HG03064 (cell line): ENCODE results near the gene TPP2.

Experiments used
- ATAC-seq: cut with Tn5 transposase; IDR thresholded peaks from one replicate; pipeline ENCODE4 v1.9.1; 2021; ENCODE audit warnings: low read depth; ENCODE audit not compliant: unreplicated experiment

TPP2 gene

DNA sequence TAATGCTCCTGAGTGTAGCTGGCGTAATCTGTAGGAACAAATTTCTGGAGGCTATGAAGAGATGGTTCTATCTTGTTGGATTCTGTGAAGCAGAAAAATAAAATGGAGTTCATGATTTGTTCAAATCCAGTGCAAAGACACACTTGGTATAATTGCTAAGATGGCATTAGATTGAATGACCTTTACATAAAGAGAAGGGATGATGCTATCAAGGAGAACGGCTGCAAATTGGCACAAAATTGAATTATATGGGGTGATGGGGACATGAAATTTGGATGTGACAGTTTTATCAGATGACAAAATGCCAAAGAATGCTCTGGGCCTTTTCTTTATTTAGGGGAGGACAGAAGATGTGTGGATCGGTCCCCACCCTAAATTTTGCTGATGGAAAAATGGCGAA is 94.1 kb downstream of the TPP2 start:
- no peak for ATAC-seq

DNA sequence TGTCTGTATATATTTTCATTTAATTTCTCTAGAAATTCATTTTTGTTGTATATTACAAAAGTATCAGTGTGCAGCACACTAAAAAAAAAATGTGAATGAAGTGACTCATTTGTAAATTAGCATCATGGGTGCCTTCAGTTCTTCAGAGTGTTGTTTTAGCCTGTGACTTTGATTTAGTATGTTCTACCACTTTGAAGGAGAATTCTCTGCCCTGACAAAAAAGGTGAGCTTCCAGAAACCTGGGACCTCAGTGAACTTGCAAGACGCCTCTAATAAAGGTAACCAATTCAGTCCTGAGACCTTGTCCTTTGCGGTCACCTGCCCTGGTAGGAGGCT is 95.7 kb downstream of the TPP2 start:
- no peak for ATAC-seq

DNA sequence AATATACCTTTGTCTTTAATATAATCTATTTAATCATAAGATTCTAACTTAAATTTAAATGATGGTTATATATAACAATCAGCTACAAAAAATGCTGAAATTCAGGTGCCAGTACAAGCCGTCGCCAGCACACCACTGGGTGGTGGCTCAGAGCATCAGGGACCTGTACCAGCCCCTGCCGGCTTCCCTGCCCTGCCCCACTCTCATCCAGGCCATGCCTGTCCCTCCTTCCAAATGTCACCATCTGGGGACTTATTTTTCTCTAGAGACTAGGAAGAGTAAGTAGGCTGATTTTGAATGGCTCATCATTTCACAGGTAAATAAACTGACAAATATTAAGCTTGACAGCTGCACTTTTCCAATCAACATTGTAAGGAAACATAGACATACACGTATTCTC is 96.5 kb downstream of the TPP2 start:
- ATAC-seq, result no peak

DNA sequence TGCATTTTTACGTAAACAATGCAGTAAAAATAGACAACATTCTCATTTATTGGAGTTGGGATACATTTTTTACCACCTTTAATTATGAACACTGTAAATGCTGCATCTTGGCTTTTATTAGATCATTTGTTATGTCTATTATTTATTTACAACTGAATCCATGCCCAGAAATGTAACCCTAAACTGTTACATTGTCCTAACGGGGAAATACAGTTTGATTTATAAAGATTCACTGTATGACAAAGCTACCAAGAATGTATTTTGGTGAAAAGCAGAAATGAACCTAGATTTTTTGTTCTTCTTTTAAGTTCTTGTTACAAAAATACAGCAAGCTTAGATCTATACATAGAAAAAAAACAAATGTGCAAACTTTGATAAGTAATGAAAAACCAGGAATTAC is 97.0 kb downstream of the TPP2 start:
- ATAC-seq, result no peak

DNA sequence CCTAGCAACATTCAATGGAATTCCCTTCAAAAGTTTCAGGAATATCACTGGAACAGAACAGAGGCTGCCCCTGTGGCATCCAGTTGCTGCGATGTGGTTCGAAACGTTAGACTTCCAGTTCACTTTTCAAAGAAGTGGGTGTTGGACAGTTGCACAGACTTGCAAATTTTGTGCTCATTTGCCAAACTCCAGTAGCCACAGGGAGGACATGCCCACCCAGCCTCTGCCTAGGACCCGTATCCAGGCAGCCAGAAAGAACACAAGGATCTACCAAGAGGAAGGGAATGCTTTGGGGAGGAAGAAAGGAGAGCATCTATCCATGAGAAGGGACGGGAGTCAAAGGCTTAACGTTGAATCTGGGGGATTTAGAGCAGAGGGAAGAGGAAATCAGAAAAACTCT is 98.2 kb downstream of the TPP2 start, which contains the start of gene METTL21C:
TSS of gene METTL21C (minus strand) at position 108 of the 400 bp plus-strand sequence. CDS start 546 bp downstream, outside the sequence.
- no peak for ATAC-seq

DNA sequence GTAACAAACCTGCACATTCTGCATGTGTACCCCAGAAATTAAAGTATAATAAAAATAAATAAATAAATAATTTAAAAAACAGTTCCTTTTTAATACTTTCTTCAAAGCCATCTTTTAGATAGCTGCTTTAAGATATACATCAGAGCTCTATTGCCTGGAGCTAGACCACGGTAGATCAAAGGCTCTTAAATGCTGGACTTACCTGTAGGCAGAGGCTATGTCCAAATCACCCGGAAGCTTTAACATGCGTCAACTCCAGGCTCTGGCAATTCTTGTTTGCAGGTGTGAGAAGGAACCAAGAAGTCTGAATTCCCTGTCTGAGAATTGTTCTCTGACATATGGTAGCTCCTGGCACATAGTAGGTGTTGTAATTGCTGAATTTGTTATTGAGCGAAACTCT is 99.7 kb downstream of the TPP2 start:
- ATAC-seq, result no peak

DNA sequence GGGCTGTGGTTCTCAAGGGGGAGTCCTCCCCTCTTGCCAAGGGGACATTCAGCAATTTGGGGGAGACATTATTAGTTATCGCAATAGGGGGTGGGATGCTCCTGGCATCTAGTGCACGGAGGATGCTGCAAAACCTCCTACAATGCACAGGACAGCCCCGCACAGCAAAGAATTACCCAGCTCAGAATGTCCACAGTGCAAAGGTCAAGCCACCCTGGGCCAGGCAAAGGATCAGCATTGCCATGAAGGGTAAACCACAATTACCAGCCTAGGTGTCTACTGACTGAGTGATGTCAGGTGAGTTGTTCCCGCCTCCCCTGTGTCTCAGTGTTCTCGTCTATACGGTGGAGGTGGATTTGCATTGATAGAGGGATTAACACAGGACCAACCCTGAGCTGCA is 100.5 kb downstream of the TPP2 start:
- ATAC-seq, result no peak

DNA sequence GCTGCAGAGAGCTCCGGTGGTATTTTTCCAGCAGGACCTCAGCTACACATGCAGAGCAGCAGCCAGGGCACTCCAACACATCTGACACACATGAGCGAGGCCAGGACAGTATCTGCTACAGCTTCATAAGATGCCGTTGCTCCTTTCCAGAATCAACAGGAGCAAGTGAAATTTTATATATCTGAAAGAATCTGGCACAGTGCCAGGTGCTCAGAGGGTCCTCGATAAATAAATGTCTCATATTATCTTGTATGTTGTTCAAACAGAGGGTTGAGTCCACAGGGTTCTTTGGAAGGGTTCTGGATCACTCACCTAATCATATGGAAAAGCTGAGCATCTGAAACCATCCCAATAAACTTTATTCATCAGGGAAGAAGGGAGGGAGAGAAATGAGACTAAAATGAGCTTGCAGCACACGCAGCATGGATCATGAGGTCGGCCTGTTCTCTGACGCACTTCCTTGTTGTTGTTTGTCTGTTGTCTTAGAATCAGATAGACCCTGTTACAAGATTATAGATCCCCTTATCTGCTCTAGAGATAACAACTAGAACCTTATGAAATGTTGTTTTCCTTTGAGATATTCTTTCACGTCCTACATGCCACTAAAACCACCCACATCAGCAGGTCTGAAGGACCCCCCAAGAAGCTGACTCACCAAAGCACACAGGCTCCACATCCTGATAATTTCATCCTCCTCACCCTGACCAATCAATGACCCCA is 101.3 kb downstream of the TPP2 start:
- ATAC-seq, result no peak

DNA sequence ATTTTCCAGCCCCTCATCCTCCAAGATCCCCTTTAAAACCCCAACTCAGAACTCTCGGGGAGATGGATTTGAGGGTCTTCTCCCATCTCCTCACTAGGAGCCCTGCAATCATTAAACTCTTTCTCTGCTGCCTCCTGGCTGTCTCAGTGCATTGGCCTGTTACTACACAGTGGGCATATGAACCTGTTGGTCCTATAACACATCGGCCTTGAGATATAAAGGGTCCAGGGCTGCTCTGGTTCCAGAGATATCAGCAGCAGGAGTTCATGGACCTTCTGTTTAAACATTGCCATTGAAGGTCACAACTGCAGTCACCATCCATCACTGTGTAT is 101.8 kb downstream of the TPP2 start:
- ATAC-seq, result no peak

DNA sequence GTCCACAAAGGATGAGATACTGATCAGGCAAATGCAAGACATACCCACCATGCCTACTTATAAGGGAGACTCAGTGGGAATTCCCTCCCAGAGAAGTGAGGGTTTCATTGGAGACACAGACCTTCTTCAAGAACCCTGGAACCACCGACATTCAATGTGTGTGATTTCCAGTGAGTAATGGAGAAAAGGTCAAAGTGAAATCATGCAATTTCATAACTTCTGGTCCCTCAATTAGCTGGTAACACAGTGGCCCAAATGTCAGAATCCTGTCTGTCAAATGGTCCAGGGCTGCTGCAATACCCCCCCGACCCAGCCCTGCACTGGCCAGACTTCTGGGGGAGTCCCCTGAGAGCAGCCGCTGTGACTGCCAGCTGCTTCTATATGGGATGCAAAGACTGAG is 102.7 kb downstream of the TPP2 start:
- ATAC-seq, result no peak

DNA sequence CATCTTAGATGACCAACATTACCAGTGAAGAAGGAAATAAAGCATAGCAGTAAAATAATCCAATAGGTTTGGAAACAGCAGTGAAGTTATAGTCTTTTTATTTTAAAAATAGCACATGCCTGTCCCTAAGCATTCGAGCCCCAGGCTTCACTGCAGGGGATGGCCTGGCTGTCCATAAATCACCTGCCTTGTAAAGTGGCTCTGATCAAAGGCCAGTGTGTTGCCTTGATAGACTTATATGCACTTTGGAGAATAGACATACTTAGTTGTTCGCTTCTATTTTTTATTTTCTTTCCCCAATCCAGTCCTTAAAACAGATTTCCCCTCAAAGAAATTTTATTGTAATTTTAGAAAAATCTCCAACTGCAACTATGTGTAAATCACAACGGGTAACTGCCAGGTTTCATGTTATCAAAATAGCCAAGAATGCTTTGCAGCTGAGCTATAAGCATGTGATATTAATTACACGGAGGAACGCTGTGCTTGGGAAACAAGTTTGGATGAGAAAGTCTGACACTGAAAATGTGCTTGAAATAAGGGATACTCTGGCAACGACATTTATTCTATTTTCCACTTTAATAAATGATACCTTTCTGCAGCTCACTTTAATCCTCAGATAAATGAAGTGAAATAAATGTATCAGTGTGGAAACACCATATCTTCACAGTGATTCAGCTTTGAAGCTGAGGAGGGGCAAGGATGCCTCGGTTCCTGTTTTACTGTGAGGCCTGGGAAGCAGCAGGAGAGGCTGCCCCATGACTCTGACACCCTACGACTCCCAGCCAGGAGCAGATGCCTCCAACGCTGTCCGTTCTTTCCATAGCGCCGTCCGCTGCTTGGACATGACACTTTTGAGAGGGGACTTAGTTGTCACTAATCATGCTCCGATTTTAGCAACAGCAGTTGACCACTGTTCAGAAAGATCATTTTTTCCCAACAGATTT is 103.6 kb downstream of the TPP2 start:
- no peak for ATAC-seq

DNA sequence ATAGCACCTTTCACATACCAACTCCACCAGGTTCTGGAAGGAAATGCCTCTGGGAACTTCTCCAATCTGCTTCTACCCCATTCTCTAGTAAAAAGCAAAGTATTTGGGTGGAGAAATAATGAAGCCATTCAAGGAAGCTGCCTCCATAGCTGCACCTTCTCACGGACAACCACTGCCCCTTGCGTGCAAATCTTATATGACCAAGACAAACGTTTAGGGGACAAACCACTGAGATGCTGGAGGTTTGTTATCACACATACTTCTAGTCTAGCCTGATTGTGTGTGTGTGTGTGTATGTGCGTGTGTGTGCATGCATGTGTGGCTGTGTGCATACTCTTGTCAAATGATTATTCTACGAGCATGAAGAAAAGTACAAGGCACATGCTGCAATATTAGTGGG is 104.5 kb downstream of the TPP2 start:
- no peak for ATAC-seq

DNA sequence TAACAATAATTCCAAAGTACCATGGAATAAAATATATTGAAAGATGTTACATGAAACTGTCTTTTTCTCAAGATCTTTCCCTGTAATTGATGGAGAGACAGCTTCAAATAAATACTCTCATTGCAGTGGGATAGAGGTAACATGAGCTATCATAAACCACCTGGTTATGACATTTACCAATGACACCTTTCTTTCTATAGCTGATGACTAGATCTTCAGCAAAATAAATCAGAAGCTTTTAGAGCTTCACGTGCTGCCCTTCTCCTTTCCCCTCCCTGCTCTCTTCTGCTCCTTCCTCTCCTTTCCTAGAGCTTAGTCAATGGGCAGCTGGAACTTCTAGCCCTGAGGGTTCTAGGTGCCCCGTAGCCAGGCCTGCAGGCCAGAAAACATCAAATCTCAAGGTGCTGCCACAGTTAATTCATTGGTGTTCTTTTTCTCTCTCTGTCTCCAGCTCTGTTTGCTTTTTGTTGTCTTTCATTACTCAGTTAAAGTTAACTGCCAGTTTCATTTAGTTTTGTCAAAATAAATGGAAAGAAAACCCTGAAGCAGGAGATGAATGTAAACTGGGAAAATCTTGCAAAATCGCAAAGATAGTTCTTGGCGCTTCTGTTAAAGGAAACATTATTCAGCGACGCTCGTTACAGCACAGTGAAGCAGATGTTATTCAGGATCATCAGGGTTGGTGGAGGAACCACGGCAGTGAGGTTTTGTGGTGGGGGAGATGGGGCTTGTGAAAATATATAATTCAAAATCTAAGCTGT is 106.4 kb downstream of the TPP2 start:
- no peak for ATAC-seq

DNA sequence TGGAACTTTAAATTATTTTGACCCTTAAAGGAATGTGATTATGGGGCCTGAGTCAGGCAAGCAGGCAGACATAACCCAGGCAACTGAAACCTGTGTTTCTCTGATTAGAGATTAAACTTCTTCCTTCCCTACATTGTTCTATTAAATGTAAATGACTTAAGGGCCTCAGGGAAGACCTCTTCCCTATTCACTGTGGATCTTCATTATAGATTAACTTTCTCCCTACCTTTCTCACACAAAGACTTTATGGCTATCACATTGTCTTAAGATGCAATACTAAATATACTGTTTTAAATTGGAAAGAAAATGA is 106.9 kb downstream of the TPP2 start:
- ATAC-seq, result no peak

DNA sequence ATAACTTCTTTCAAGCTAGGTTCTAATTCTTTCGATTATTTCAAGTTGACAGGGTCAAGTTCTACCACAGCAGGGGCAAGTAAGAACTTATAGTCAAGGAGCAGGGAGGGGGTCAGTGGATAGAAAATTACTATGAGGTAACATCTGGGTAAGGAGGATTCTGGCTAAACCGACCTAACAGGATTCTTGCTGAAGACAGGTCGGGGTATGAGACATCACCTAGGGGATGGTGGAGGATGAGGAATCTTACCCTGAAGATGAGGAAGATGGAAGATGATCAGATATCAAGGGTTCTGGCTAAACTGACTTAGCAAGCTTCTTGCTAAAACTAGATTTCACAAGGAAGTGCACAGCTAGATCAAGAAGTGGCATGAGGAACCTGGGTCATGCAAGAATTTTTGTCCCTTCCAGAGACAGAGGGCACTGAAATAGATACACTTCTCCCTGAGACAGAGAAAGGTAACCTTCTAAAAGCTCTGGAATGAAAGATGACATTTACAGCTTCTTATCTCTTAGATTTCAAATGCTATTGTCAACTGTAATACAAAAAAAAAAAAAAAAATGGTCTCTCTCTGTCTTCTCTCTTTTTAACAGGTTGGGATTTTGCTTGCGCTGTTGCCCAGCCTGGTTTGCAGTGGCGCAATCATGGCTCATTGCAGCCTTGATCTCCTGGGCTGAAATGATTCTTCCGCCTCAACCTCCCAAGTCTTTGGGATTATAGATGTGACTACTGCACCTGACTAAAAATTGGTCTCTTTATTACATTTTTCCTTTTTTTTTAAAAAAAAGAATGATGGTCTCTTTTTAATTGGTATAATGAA is 107.7 kb downstream of the TPP2 start:
- no peak for ATAC-seq

DNA sequence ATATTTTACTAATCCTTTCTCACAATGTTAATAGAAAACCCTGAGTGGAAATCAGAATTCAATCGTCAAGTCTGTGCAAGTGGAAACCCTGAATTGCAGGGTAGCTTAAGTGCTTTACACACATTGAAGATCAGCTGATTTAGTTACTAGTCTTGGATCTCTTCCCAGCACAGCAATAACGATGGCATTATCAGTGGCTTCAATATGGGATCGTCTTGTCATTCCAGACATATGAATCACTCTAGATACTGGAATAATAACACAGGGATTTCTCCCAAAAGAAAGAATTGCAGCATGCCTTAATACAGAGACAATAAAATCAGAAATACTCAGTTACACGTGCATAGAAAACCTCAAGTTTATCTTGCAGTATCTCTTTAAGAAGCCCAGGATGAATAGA is 110.7 kb downstream of the TPP2 start:
- ATAC-seq, result no peak

DNA sequence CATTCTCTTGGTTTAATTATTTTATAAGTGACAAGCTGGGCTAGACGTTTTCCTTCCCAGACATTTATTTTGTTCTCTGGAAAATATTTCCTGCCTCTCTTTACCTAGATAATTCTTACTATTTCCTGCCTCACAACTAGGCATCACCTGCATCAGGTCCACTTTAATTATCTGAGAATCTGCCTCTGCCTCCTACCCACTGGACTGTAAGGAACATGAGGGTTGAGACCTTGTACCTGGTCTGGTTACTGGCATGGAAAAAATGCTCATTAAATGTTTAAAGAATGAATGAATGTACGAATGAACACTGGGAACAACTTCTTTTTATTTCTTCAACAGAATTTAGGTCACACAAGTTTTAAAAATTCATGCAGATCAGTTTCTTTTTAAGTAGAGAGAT is 111.4 kb downstream of the TPP2 start:
- ATAC-seq, result no peak

DNA sequence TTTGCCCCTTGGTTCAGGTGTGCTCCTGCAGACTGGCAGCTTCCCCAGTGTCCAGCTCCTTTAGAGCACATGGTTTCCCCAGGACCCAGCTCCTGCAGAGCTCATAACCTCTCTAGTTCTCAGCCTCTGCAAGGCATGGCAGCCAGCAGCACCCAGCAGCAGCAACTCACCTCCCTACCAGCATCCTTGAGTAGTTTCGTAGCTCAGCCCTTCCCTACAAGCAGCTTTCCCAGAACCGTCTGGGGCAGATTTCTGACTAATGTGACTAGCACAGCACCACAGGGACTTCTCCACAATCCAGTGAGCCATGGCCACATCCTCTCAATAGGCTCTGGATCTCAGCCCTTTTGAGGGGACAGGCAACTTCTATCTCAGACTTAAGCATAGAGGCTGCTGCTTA is 112.2 kb downstream of the TPP2 start:
- ATAC-seq, result no peak

DNA sequence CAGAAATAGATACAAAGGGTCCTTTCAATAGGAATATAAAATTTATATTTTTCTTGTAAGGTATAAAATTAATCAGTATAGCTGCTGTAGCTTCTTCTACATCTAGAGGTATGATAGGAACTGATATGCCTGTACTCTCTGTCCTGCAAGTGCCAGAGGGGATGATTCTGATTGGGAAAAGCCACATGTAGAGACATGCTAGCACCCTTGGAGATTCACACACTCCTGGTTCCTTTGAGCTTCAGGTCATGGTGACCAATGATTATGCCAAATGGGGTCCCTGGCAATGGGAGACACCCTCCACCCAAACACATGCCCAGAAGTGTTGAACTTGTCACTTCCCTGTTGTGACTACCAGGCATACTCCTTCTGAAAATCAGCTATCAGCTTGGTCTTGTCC is 112.8 kb downstream of the TPP2 start:
- ATAC-seq, result no peak

DNA sequence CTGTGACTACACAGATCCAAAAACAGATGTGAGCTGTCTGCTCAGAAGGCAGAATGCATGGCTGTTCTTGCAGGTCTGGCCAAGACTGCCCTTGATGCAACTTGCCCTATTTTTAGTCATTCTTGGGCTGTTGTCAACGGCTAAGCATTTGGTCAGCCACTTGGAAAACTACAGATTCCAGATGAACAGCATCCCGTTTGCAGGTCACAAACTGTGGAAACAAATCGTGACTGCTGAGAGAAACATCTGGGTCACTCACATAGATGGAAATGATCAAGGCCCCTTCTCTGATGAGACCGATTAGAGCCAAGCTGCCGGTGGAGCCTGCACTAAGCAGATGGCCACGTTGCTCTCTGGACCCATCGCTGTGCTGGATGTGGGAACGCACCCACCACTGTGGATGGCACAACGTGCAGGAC is 113.5 kb downstream of the TPP2 start:
- no peak for ATAC-seq

DNA sequence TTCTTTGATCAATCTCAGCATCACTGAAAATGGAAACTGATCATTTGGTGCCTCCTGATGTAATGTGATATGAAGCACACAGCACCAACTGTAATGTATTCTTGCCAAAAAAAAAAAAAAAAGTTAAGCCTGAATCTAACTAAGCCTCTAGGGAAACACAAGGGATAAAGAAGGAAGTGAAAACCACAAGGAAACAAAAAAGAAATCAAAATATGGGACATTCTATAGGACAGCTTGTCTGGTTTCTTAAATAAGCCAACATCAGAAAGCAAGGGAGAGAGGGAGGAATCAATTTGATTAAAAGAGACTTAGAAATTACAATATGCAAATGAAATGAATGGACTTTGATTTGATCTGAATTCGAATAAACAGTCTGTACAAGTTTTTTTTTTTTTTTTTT is 118.7 kb downstream of the TPP2 start:
- ATAC-seq, result no peak
